Measurements from ENCODE around the gene ZNF557. TPM values are rescaled to one million over a fixed set of nuclear protein-coding genes. Genes with fewer than 3 reads are reported as not detected.
A peak's percentile ranks its signal among the peaks of the same experiment; 100 is the strongest.

Gene ZNF557
- total RNA-seq, 1 donor = 19.5 TPM

DNA sequence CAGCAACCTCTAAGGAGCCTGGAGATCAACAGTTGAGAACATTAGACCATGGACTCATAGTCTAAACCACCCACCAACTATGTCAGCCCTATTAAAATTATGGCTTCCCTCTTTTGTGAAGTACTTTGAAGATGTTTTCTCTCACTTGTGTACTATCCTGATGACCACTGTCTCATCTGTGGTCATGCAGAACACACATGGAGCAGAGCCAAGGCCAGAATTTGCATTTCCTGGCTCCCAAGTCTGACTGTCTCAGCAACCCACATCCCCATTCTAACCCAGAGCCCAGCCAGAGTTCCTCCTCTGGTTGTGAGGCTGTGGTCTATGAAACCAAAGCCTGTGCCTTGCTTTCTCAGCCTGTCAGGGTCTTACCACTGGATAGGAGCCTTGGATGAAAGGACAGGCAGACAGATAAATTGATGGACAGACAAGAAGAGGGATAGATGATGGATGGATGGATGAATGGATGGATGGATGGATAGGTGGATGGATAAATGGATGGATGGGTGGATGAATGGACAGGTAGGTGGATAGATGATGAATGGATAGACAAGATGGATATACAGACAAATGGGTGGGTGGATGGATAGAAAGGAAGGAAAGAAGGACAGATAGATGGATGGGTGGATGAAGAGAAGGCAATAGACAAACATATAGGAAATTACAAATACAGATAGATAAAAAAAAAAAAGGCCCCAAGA, 35.4 kb downstream of the ZNF557 start:
- DNase-seq (ENCODE audit: insufficient read length, low spot score, missing footprints) = no peak
- Histone ChIP-seq H3K36me3 (ENCODE audit: insufficient read depth, low read length) (no peaks in the 10 kb centered on the region), H3K4me1 (ENCODE audit: insufficient read depth, low read length) (no peaks in the 10 kb centered on the region), H3K27me3 (ENCODE audit: insufficient read depth, low read length) (no peaks in the 10 kb centered on the region), H3K9me3 (ENCODE audit: low read depth, low read length) (no peaks in the 10 kb centered on the region), H3K4me2 (ENCODE audit: insufficient read depth, low read length) (no peak overlapping the region), H4K20me1 (ENCODE audit: insufficient read depth, low read length) (no peaks in the 10 kb centered on the region), H3K4me3 (ENCODE audit: insufficient read depth, low read length) (no peak overlapping the region), H2AFZ (ENCODE audit: low read length) (no peak overlapping the region), H3K27ac (ENCODE audit: low read depth, low read length) (no peak overlapping the region), H3K79me2 (ENCODE audit: insufficient read depth, low read length) (no peaks in the 10 kb centered on the region)
- no peak for TF ChIP-seq CTCF (IDR thresholded peaks at IDR 0.05; ENCODE audit: extremely low read depth, low read depth, low read length)

DNA sequence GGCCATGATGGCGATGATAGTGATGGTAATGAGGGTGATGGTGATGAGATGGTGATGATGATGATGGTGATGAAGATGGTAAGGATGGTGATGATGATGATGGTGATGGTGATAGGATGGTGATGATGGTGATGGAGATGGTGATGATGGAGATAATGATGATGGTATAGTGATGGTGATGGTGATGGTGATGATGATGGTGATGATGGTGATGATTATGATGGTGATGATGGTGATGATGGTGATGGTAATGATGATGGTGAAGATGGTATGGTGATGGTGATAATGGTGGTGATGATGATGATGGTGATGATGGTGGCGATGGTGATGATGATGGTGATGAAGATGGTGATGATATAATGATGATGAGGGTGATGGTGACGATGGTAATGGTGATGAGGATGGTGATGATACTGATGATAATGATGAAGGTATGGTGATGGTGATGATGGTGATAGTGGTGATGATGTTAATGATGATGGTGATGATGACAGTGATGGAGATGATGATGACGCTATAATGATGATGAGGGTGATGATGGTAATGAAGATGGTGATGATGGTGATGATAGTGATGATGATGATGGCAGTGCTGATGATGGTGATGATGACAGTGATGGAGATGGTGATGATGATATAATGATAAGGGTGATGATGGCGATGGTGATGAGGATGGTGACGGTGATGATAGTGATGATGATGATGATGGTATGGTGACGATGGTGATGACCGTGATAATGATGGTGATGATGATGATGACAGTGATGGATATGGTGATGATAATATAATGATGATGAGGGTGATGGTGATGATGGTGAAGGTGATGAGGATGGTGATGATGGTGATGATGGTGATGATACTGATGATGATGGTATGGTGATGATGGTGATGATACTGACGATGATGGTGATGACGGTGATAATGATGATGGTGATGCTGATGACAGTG, 37.5 kb downstream of the ZNF557 start:
- Histone ChIP-seq H3K27me3 (ENCODE audit: insufficient read depth, low read length) (no peaks in the 10 kb centered on the region), H3K4me1 (ENCODE audit: insufficient read depth, low read length) (no peaks in the 10 kb centered on the region), H3K4me3 (ENCODE audit: insufficient read depth, low read length) (no peak overlapping the region), H3K27ac (ENCODE audit: low read depth, low read length) (no peak overlapping the region), H3K36me3 (ENCODE audit: insufficient read depth, low read length) (no peaks in the 10 kb centered on the region), H3K79me2 (ENCODE audit: insufficient read depth, low read length) (no peaks in the 10 kb centered on the region), H4K20me1 (ENCODE audit: insufficient read depth, low read length) (no peaks in the 10 kb centered on the region), H3K4me2 (ENCODE audit: insufficient read depth, low read length) (no peak overlapping the region), H2AFZ (ENCODE audit: low read length) (no peak overlapping the region), H3K9me3 (ENCODE audit: low read depth, low read length) (no peaks in the 10 kb centered on the region)
- no peak for DNase-seq (ENCODE audit: insufficient read length, low spot score, missing footprints)
- TF ChIP-seq CTCF (IDR thresholded peaks at IDR 0.05; ENCODE audit: extremely low read depth, low read depth, low read length) = no peak

- no peaks in the 10 kb centered on the region for H3K4me1 ChIP-seq (ENCODE audit: insufficient read depth, low read length)
- H2AFZ ChIP-seq (ENCODE audit: low read length) = no peak overlapping the region
- no peaks in the 10 kb centered on the region for H3K27me3 ChIP-seq (ENCODE audit: insufficient read depth, low read length)
- peaks cover 2% of the 10 kb centered on the region for H3K9me3 ChIP-seq (ENCODE audit: low read depth, low read length)
- H3K79me2 ChIP-seq (ENCODE audit: insufficient read depth, low read length) = no peaks in the 10 kb centered on the region
- TF ChIP-seq CTCF (IDR thresholded peaks at IDR 0.05; ENCODE audit: extremely low read depth, low read depth, low read length) = no peak
- H3K27ac ChIP-seq (ENCODE audit: low read depth, low read length) = no peak overlapping the region
- peak; percentile 57 for DNase-seq (ENCODE audit: insufficient read length, low spot score, missing footprints)
- no peaks in the 10 kb centered on the region for H3K36me3 ChIP-seq (ENCODE audit: insufficient read depth, low read length)
- no peak overlapping the region for H3K4me3 ChIP-seq (ENCODE audit: insufficient read depth, low read length)
- H3K4me2 ChIP-seq (ENCODE audit: insufficient read depth, low read length) = no peak overlapping the region
- H4K20me1 ChIP-seq (ENCODE audit: insufficient read depth, low read length) = no peaks in the 10 kb centered on the region
Observed at GRCh38 chr19:7109678-7110289, 40.3 kb downstream of the ZNF557 start.
